ENCODE results near the gene TJP3.
"Not testable (repeated sequence)": the region's sequence is repeated elsewhere in the genome, so short reads cannot be mapped to it uniquely, and the experiment has no call there.

The TJP3 gene

GRCh38 chr19:3760871-3761361 lies 52.7 kb downstream of the TJP3 start:
- TF ChIP-seq CTCF (conservative IDR thresholded peaks at IDR 0.05; ENCODE audit: low read depth, low read length), result no peak
- peak; percentile 16 for DNase-seq (ENCODE audit: low read depth)
- peak overlapping the region; percentile 99 for H3K4me3 ChIP-seq (ENCODE audit: low read depth, low read length)

GRCh38 chr19:3761382-3762129 lies 53.4 kb downstream of the TJP3 start, which contains the start of gene APBA3:
TSS of gene APBA3 (minus strand) at chr19:3761692. CDS start at chr19:3760264, 1,428 bp downstream.
- DNase-seq (ENCODE audit: low read depth), result peak; percentile 92
- H3K4me3 ChIP-seq (ENCODE audit: low read depth, low read length), result peak within 1 kb of the TSS; percentile 99
- peak; percentile 75 for TF ChIP-seq CTCF (conservative IDR thresholded peaks at IDR 0.05; ENCODE audit: low read depth, low read length)

GRCh38 chr19:3762130-3762473 lies 53.9 kb downstream of the TJP3 start:
- DNase-seq (ENCODE audit: low read depth), result no peak
- H3K4me3 ChIP-seq (ENCODE audit: low read depth, low read length), result no peak overlapping the region
- no peak for TF ChIP-seq CTCF (conservative IDR thresholded peaks at IDR 0.05; ENCODE audit: low read depth, low read length)

GRCh38 chr19:3762501-3763459 lies 54.6 kb downstream of the TJP3 start, which contains the start of gene MRPL54:
TSS of gene MRPL54 (plus strand) at chr19:3762682. CDS start at chr19:3762701, 19 bp downstream.
- no peak for TF ChIP-seq CTCF (conservative IDR thresholded peaks at IDR 0.05; ENCODE audit: low read depth, low read length)
- DNase-seq (ENCODE audit: low read depth), result peak; percentile 100
- peak within 1 kb of the TSS; percentile 99 for H3K4me3 ChIP-seq (ENCODE audit: low read depth, low read length)

GRCh38 chr19:3765121-3765520 lies 56.9 kb downstream of the TJP3 start:
- no peak overlapping the region for H3K4me3 ChIP-seq (ENCODE audit: low read depth, low read length)
- no peak for TF ChIP-seq CTCF (conservative IDR thresholded peaks at IDR 0.05; ENCODE audit: low read depth, low read length)
- no peak for DNase-seq (ENCODE audit: low read depth)

- peak; percentile 39 for DNase-seq (ENCODE audit: low read depth)
- not testable (repeated sequence) for H3K4me3 ChIP-seq (ENCODE audit: low read depth, low read length)
Observed at GRCh38 chr19:3765757-3766156, 57.6 kb downstream of the TJP3 start.

GRCh38 chr19:3766520-3766919 lies 58.3 kb downstream of the TJP3 start:
- TF ChIP-seq CTCF (conservative IDR thresholded peaks at IDR 0.05; ENCODE audit: low read depth, low read length), result no peak
- no peak overlapping the region for H3K4me3 ChIP-seq (ENCODE audit: low read depth, low read length)
- no peak for DNase-seq (ENCODE audit: low read depth)

Measured in choroid plexus epithelial cell (primary cell).